Nephron progenitor cell (in vitro differentiated cells): ENCODE measurements around the gene HMGB1.

ENCODE experiments used
- DNase-seq: peaks from one replicate; pipeline ENCODE4 v3.0.0; 2021
- H3K27ac Mint-ChIP-seq: 2 replicates; pipeline ENCODE4 v1.8.0; 2021; ENCODE audit warnings: mild to moderate bottlenecking, moderate library complexity, mixed read lengths
- H3K27me3 Mint-ChIP-seq: 2 replicates; pipeline ENCODE4 v1.8.0; 2021; ENCODE audit warnings: mild to moderate bottlenecking, low read depth, mixed read lengths; ENCODE audit not compliant: poor library complexity
- H3K36me3 Mint-ChIP-seq: 2 replicates; pipeline ENCODE4 v1.8.0; 2021; ENCODE audit warnings: low read depth, mixed read lengths
- H3K4me1 Mint-ChIP-seq: 2 replicates; pipeline ENCODE4 v1.8.0; 2021; ENCODE audit warnings: mixed read lengths
- H3K4me3 Mint-ChIP-seq: 2 replicates; pipeline ENCODE4 v1.8.0; 2021; ENCODE audit warnings: mild to moderate bottlenecking, moderate library complexity, mixed read lengths
- H3K9me3 Mint-ChIP-seq: 2 replicates; pipeline ENCODE4 v1.8.0; 2021; ENCODE audit warnings: mild to moderate bottlenecking, moderate library complexity, mixed read lengths
- TF ChIP-seq, protein P1 (sequence below): fragments of 200-600 bp; sonication (generic); IDR thresholded peaks from 2 replicates; pipeline ENCODE4 v1.5.0; 2021; ENCODE audit warnings: antibody characterized with exemption

Gene HMGB1

DNA sequence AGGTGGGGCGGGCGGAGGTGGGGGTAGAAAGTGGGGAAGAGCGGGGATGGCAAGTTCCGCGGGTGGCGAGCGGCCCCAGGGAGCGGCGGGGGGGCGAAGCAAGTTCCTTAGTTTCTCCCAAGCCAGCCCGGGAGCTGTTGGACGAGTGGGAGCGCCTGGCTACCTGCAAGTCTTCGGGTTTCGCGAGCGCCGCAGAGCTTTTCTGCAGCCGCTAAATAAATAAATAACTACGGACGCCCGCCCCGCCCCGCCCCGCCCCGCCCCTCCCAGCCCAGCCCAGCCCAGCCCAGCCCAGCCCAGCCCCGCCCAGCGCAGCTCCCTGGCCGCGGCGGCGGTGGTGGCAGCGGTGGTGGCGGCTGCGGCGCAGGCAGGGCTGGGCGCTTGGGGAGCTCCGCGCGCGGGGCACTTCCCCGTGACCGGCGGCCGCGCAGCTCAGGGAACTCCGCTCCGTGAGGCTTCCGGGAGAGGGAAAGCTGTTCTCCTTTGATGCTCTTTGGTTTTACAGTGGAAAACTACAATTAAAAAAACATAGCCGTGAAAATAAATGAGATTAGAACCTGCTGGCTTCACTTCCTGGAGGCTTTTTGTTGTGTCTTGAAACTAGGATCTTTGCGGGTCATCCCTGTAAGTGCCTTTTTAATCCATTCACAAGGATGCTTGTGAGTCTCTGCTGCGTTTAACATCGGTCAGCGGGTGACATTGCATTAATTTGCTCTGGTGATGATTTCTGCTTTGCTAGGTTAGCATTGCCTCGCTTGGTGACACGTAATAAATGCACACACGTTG, 43.5 kb downstream of the HMGB1 start, which contains the start of gene UBE2L5:
UBE2L5 (plus strand) TSS at position 440 of the 786 bp plus-strand sequence. CDS start 5,498 bp downstream, outside the sequence.
- Mint-ChIP-seq H3K27me3 (peaks cover 53% of the 10 kb centered on the region), H3K36me3 (no peaks in the 10 kb centered on the region), H3K9me3 (peaks cover 2% of the 10 kb centered on the region), H3K4me1 (peaks cover 32% of the 10 kb centered on the region), H3K4me3 (peak within 1 kb of the TSS; percentile 91), H3K27ac (peak within 1 kb of the TSS; percentile 61)
- DNase-seq, result peak; percentile 86
- TF ChIP-seq, protein P1, sequence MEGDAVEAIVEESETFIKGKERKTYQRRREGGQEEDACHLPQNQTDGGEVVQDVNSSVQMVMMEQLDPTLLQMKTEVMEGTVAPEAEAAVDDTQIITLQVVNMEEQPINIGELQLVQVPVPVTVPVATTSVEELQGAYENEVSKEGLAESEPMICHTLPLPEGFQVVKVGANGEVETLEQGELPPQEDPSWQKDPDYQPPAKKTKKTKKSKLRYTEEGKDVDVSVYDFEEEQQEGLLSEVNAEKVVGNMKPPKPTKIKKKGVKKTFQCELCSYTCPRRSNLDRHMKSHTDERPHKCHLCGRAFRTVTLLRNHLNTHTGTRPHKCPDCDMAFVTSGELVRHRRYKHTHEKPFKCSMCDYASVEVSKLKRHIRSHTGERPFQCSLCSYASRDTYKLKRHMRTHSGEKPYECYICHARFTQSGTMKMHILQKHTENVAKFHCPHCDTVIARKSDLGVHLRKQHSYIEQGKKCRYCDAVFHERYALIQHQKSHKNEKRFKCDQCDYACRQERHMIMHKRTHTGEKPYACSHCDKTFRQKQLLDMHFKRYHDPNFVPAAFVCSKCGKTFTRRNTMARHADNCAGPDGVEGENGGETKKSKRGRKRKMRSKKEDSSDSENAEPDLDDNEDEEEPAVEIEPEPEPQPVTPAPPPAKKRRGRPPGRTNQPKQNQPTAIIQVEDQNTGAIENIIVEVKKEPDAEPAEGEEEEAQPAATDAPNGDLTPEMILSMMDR, result no peak

- H3K27me3 Mint-ChIP-seq, result peaks cover 53% of the 10 kb centered on the region
These were observed 44.4 kb downstream of the HMGB1 start for GRCh38 chr13:30421093-30422053.

DNA sequence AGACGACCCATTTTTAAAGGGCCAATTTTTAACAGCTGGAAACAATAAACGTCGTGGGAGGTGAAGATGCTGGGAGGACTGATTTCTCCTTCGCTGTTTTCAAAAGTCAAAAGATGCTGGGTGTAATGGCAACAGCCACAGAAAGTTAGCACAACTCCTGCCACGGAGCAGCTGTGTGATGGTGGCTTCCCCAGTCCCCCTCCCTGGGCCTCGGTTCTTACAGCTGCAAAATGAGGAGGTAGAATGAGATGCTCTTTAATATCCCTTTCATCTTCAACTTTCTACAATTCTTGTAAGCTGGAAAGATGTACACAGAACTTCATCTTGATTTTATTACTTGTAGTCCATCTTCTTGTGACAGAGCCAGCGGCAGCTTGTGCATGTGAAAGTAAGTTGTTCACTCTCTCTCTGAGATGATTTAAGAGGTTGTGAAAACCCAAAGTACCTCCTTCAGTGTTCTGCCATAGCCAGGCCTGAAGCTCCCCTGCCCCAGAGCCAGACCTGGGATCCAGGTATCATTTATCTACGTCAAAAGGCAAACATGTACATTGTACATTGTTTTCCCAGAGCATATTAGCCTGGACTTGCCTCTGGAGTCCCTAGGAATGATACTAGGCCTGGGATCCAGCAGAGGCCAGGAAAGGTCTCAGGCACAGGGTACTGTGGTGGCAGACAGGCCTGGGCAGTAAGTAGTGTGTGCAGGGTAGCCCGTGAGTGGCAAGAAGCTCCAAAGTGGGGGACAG, 46.8 kb downstream of the HMGB1 start:
- Mint-ChIP-seq H3K27me3 (peaks cover 40% of the 10 kb centered on the region), H3K4me3 (no peak overlapping the region), H3K9me3 (no peaks in the 10 kb centered on the region), H3K27ac (peak overlapping the region; percentile 45), H3K36me3 (no peaks in the 10 kb centered on the region), H3K4me1 (peaks cover 45% of the 10 kb centered on the region)
- TF ChIP-seq, protein P1, result no peak
- no peak for DNase-seq

More at GRCh38 chr13:30421093-30422053, 44.4 kb downstream of the HMGB1 start:
- DNase-seq, result peak; percentile 77
- Mint-ChIP-seq H3K27ac (peak overlapping the region; percentile 61), H3K4me1 (peaks cover 32% of the 10 kb centered on the region), H3K4me3 (peak overlapping the region; percentile 86), H3K36me3 (no peaks in the 10 kb centered on the region), H3K9me3 (no peaks in the 10 kb centered on the region)
- TF ChIP-seq, protein P1, result no peak

- Mint-ChIP-seq H3K27me3 (peaks cover 33% of the 10 kb centered on the region), H3K4me1 (peaks cover 45% of the 10 kb centered on the region), H3K27ac (no peak overlapping the region), H3K9me3 (no peaks in the 10 kb centered on the region), H3K4me3 (no peak overlapping the region), H3K36me3 (no peaks in the 10 kb centered on the region)
- TF ChIP-seq, protein P1, result no peak
- no peak for DNase-seq
These were observed 47.5 kb downstream of the HMGB1 start for GRCh38 chr13:30418075-30418716.

DNA sequence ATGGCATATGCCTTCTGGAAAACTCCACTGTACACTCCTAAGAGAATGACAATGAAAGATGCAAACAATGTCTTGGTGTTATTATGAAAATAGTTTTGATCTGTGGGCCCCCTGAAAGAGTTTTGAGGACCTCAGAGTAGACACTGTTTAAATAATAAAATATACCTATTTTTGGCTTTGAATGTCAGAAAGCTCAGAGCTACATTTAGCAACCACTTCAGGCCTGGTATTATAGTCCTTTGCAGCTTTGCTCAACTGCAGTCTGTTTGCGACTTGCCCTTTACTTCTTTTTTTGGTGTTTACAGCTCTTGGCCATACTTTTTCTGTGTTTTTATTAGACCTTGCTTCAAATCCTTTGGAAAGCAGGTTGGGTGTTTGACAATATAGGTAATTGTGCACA, 49.3 kb downstream of the HMGB1 start:
- Mint-ChIP-seq H3K27me3 (peaks cover 26% of the 10 kb centered on the region), H3K36me3 (no peaks in the 10 kb centered on the region), H3K4me3 (no peak overlapping the region), H3K4me1 (peaks cover 43% of the 10 kb centered on the region), H3K9me3 (no peaks in the 10 kb centered on the region), H3K27ac (no peak overlapping the region)
- TF ChIP-seq, protein P1, result no peak
- no peak for DNase-seq
